GM06990 (cell line): ENCODE results near the gene FAF2.

ENCODE experiments used
- DNase-seq: peaks from one replicate; pipeline ENCODE4 v3.0.0-alpha.2; 2011; ENCODE audit not compliant: insufficient read length; ENCODE audit errors: extremely low read depth
- H3K27me3 ChIP-seq: replicated peaks from 2 replicates; pipeline ENCODE4 v1.6.0; 2011; ENCODE audit warnings: low read length; ENCODE audit not compliant: control insufficient read depth, insufficient read depth
- H3K36me3 ChIP-seq: 2 replicates; pipeline ENCODE4 v1.5.1; 2011; ENCODE audit warnings: low read length; ENCODE audit not compliant: control insufficient read depth, insufficient read depth
- H3K4me3 ChIP-seq: replicated peaks from 2 replicates; pipeline ENCODE4 v1.5.1; 2011; ENCODE audit warnings: low read depth, mild to moderate bottlenecking, control low read depth, low read length
- CTCF ChIP-seq: IDR thresholded peaks from 2 replicates; pipeline ENCODE4 v1.5.1; 2011; ENCODE audit warnings: low read length, control low read depth, mild to moderate bottlenecking, inconsistent platforms; ENCODE audit not compliant: insufficient read depth, poor library complexity, severe bottlenecking

The FAF2 gene

GRCh38 chr5:176537554-176538229 is 89.5 kb downstream of the FAF2 start:
- DNase-seq = peak; percentile 95
- peaks cover 5% of the 10 kb centered on the region for H3K36me3 ChIP-seq

GRCh38 chr5:176538230-176538988 is 90.2 kb downstream of the FAF2 start:
- Histone ChIP-seq H3K27me3 (no peaks in the 10 kb centered on the region), H3K4me3 (peak overlapping the region; percentile 26; the same call in 1 of the 2 replicates)
- no peak for TF ChIP-seq CTCF

More at GRCh38 chr5:176537554-176538229, 89.5 kb downstream of the FAF2 start:
- Histone ChIP-seq H3K27me3 (no peaks in the 10 kb centered on the region), H3K4me3 (peak overlapping the region; percentile 67)
- TF ChIP-seq CTCF = no peak

GRCh38 chr5:176538989-176539384 is 90.8 kb downstream of the FAF2 start:
- no peaks in the 10 kb centered on the region for H3K27me3 ChIP-seq
- peaks cover 2% of the 10 kb centered on the region; the same call in 1 of the 2 replicates for H3K36me3 ChIP-seq
- DNase-seq = no peak
- TF ChIP-seq CTCF = no peak
- no peak overlapping the region for H3K4me3 ChIP-seq

More at GRCh38 chr5:176538230-176538988, 90.2 kb downstream of the FAF2 start:
- peaks cover 2% of the 10 kb centered on the region; the same call in 1 of the 2 replicates for H3K36me3 ChIP-seq
- DNase-seq = no peak

GRCh38 chr5:176540476-176540899 is 92.3 kb downstream of the FAF2 start:
- TF ChIP-seq CTCF = no peak
- Histone ChIP-seq H3K36me3 (no peaks in the 10 kb centered on the region), H3K27me3 (no peaks in the 10 kb centered on the region), H3K4me3 (no peak overlapping the region)
- DNase-seq = no peak

- TF ChIP-seq CTCF = no peak
- Histone ChIP-seq H3K27me3 (no peaks in the 10 kb centered on the region), H3K4me3 (no peak overlapping the region), H3K36me3 (no peaks in the 10 kb centered on the region)
- DNase-seq = no peak
These were observed 92.8 kb downstream of the FAF2 start for GRCh38 chr5:176540956-176541337.
